HepG2 (cell line): Measurements from ENCODE around the gene NUP153. TPM values are rescaled to one million over a fixed set of nuclear protein-coding genes. Genes with fewer than 3 reads are reported as not detected.
A peak's percentile ranks its signal among the peaks of the same experiment; 100 is the strongest.

Experiments used
- ATAD3A ChIP-seq: sonication (generic); formaldehyde crosslinking; IDR thresholded peaks from 2 replicates; pipeline ENCODE4 v1.4.0; 2020; ENCODE audit warnings: missing genetic modification reagents
- EZH2 ChIP-seq: conservative IDR thresholded peaks from 2 replicates; pipeline ENCODE4 v1.6.1; 2012; ENCODE audit warnings: mild to moderate bottlenecking, low read depth, low read length, moderate library complexity
- GPN1 ChIP-seq: sonication (generic); formaldehyde crosslinking; IDR thresholded peaks from 2 replicates; pipeline ENCODE4 v1.5.1; 2020; ENCODE audit warnings: missing genetic modification reagents, borderline replicate concordance
- MTA1 ChIP-seq: sonication (generic); formaldehyde crosslinking; IDR thresholded peaks from 2 replicates; pipeline ENCODE4 v1.4.0; 2020; ENCODE audit warnings: missing genetic modification reagents, mild to moderate bottlenecking, borderline replicate concordance
- NCOA5 ChIP-seq: sonication (generic); formaldehyde crosslinking; IDR thresholded peaks from 2 replicates; pipeline ENCODE4 v1.4.0; 2020; ENCODE audit warnings: missing genetic modification reagents
- NFRKB ChIP-seq: fragments of 450-650 bp; IDR thresholded peaks from 2 replicates; pipeline ENCODE4 v1.6.1; 2017
- NFYB ChIP-seq: sonication (generic); formaldehyde crosslinking; IDR thresholded peaks from 2 replicates; pipeline ENCODE4 v1.4.0; 2020; ENCODE audit warnings: missing genetic modification reagents
- PTBP1 ChIP-seq: fragments of 200-400 bp; formaldehyde crosslinking; IDR thresholded peaks from 2 replicates; pipeline ENCODE4 v1.6.1; 2018; ENCODE audit warnings: low read length, low read depth; ENCODE audit not compliant: poor library complexity, severe bottlenecking
- RARA ChIP-seq: IDR thresholded peaks from 2 replicates; pipeline ENCODE4 v1.6.1; 2016; ENCODE audit warnings: missing genetic modification reagents, missing compliant biosample characterization
- REL ChIP-seq: sonication (generic); formaldehyde crosslinking; conservative IDR thresholded peaks from 2 replicates; pipeline ENCODE4 v1.8.0; 2022; ENCODE audit warnings: mild to moderate bottlenecking, missing genetic modification reagents, moderate library complexity
- TBX2 ChIP-seq: sonication (generic); formaldehyde crosslinking; IDR thresholded peaks from 2 replicates; pipeline ENCODE4 v1.5.0; 2020; ENCODE audit warnings: missing genetic modification reagents, mild to moderate bottlenecking, borderline replicate concordance
- WIZ ChIP-seq: sonication (generic); formaldehyde crosslinking; IDR thresholded peaks from 2 replicates; pipeline ENCODE4 v1.5.1; 2020; ENCODE audit warnings: mild to moderate bottlenecking, missing genetic modification reagents
- YY1 ChIP-seq: IDR thresholded peaks from 2 replicates; pipeline ENCODE4 v1.6.1; 2011; ENCODE audit warnings: low read length, low read depth, moderate library complexity, mild to moderate bottlenecking; ENCODE audit not compliant: insufficient read depth, insufficient replicate concordance
- ZFP1 ChIP-seq: IDR thresholded peaks from 2 replicates; pipeline ENCODE4 v1.6.1; 2016
- ZFP90 ChIP-seq: sonication (generic); formaldehyde crosslinking; IDR thresholded peaks from 2 replicates; pipeline ENCODE4 v1.8.0; 2022; ENCODE audit warnings: missing genetic modification reagents, mild to moderate bottlenecking, inconsistent platforms, borderline replicate concordance
- ZNF10 ChIP-seq: sonication (generic); formaldehyde crosslinking; IDR thresholded peaks from 2 replicates; pipeline ENCODE4 v1.4.0; 2020; ENCODE audit warnings: mild to moderate bottlenecking, low read depth, missing genetic modification reagents, borderline replicate concordance
- ZNF282 ChIP-seq: fragments of 450-650 bp; IDR thresholded peaks from 2 replicates; pipeline ENCODE4 v1.6.1; 2018; ENCODE audit not compliant: partially characterized antibody
- ZNF331 ChIP-seq: sonication (generic); formaldehyde crosslinking; IDR thresholded peaks from 2 replicates; pipeline ENCODE4 v1.4.0; 2020; ENCODE audit warnings: missing genetic modification reagents
- ZNF343 ChIP-seq: sonication (generic); formaldehyde crosslinking; IDR thresholded peaks from 2 replicates; pipeline ENCODE4 v1.4.0; 2020; ENCODE audit warnings: mild to moderate bottlenecking, missing genetic modification reagents
- ZNF775 ChIP-seq: sonication (generic); formaldehyde crosslinking; IDR thresholded peaks from 2 replicates; pipeline ENCODE4 v1.4.0; 2020; ENCODE audit warnings: missing genetic modification reagents, mild to moderate bottlenecking, moderate library complexity, borderline replicate concordance
- polyA plus RNA-seq, 8 experiments: library from polyadenylated mRNA; depleted of rRNA in 3 of 8; stranded (reverse) in 7 of 8; unstranded in 1 of 8; fragments of >200 nt; fragmentation: Illumina TruSeq in 4 of 8; extraction: Trizol in 4 of 8; gene quantifications; 2 replicates each; pipeline versions ENCODE4 v1.2.1 to v1.2.3, GENCODE V29; 2011 to 2016; ENCODE audit warnings: low read depth in 4 of 8, missing spikeins in 1 of 8, mixed read lengths in 1 of 8; ENCODE audit not compliant: insufficient read depth in 1 of 8
- total RNA-seq, 5 experiments: library from RNA; depleted of rRNA; stranded (reverse); fragments of >200 nt; fragmentation: Illumina TruSeq; extraction: Trizol; gene quantifications; 2 replicates each; pipeline ENCODE4 v1.2.3, GENCODE V29; 2016; ENCODE audit warnings: low read depth in 1 of 5
- TF ChIP-seq, protein P1 (sequence below): IDR thresholded peaks from 2 replicates; pipeline ENCODE4 v1.6.1; 2016; ENCODE audit warnings: control low read depth
- TF ChIP-seq, protein P2 (sequence below): sonication (generic); formaldehyde crosslinking; IDR thresholded peaks from 2 replicates; pipeline ENCODE4 v1.9.0; 2021; ENCODE audit warnings: missing genetic modification reagents, mild to moderate bottlenecking, borderline replicate concordance

NUP153 gene
- total and polyA plus RNA-seq, 2 of the 13 experiments (the other 11 are each of a cell fraction or from before 2014, with no cell fraction given): 29.8 to 55.2 TPM

DNA sequence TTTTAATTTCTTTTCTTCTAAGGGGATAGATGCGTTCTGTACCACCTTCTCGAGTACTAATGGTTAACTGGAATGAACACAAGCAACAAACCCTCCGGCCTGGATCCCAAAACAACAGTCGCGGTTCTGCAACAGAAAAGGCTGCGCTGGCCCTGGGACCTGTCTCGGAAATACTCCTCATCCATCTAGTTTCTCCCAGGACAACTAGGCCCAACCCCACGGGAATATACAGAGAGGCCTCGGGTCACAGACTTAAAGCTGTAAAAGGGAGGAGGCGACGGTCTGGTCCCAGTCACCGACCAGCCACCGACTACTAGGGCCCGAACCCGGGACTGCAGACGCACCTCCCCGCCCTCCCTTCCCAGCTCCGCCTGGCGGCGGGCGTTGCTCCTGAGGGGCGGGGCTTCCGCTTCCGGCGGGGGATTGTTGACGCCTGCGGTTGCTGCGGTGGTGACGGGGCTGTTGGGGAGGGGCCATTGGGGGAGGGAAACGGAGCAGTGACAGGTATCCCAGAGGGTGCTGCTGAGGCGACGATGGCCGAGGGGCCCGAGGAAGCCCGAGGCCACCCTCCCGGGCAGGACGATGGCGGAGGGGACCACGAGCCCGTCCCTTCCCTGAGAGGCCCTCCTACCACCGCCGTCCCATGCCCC, 106.7 kb downstream of the NUP153 start, which contains the start of gene FAM8A1 (continued):
- no peak for TF ChIP-seq ZFP90
- no peak for TF ChIP-seq GPN1 (CRISPR knock-in tag)
- TF ChIP-seq RARA (CRISPR knock-in tag): peak; percentile 57
- peak; percentile 77 for TF ChIP-seq REL (CRISPR knock-in tag)
- TF ChIP-seq, protein P1, sequence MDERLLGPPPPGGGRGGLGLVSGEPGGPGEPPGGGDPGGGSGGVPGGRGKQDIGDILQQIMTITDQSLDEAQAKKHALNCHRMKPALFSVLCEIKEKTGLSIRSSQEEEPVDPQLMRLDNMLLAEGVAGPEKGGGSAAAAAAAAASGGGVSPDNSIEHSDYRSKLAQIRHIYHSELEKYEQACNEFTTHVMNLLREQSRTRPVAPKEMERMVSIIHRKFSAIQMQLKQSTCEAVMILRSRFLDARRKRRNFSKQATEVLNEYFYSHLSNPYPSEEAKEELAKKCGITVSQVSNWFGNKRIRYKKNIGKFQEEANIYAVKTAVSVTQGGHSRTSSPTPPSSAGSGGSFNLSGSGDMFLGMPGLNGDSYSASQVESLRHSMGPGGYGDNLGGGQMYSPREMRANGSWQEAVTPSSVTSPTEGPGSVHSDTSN: no peak
- TF ChIP-seq ZNF331 (CRISPR knock-in tag): peak; percentile 47; the same call in 1 of the 2 replicates
- TF ChIP-seq NCOA5: no peak
- TF ChIP-seq, protein P2, sequence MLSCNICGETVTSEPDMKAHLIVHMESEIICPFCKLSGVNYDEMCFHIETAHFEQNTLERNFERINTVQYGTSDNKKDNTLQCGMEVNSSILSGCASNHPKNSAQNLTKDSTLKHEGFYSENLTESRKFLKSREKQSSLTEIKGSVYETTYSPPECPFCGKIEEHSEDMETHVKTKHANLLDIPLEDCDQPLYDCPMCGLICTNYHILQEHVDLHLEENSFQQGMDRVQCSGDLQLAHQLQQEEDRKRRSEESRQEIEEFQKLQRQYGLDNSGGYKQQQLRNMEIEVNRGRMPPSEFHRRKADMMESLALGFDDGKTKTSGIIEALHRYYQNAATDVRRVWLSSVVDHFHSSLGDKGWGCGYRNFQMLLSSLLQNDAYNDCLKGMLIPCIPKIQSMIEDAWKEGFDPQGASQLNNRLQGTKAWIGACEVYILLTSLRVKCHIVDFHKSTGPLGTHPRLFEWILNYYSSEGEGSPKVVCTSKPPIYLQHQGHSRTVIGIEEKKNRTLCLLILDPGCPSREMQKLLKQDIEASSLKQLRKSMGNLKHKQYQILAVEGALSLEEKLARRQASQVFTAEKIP (CRISPR knock-in tag): no peak
- TF ChIP-seq WIZ (CRISPR knock-in tag): no peak; the same call in 1 of the 2 replicates
- TF ChIP-seq ZNF10 (CRISPR knock-in tag): no peak
- peak; percentile 91 for TF ChIP-seq TBX2 (CRISPR knock-in tag)
- TF ChIP-seq ZNF343: peak; percentile 33; the same call in 1 of the 2 replicates
- TF ChIP-seq YY1: peak; percentile 82
- no peak; the same call in 1 of the 2 replicates for TF ChIP-seq NFYB (CRISPR knock-in tag)
- no peak for TF ChIP-seq ZNF775 (CRISPR knock-in tag)
- no peak for TF ChIP-seq EZH2
- TF ChIP-seq NFRKB: no peak
- TF ChIP-seq PTBP1: no peak
- no peak for TF ChIP-seq ZNF282
- no peak for TF ChIP-seq ATAD3A (CRISPR knock-in tag)
- peak; percentile 79; the same call in 1 of the 2 replicates for TF ChIP-seq ZFP1 (CRISPR knock-in tag)
- TF ChIP-seq MTA1 (CRISPR knock-in tag): peak; percentile 58; the same call in 1 of the 2 replicates
